Activated CD4-positive, alpha-beta T cell treated with anti-CD3 and anti-CD28 coated beads, Interleukin-2, amount 50 U/mL, for 24 hours (primary cell): ENCODE data around the gene CLCN1.
"Not testable (repeated sequence)": the region's sequence is repeated elsewhere in the genome, so short reads cannot be mapped to it uniquely, and the experiment has no call there.

ENCODE experiments used
- DNase-seq, 2 donors: peaks; one replicate each; pipeline ENCODE4 v3.0.0-alpha.2; 2020; ENCODE audit warnings: low read depth in 1 of 2, low spot score in 1 of 2

The CLCN1 gene

GRCh38 chr7:143383642-143383957, 67.7 kb downstream of the CLCN1 start:
- DNase-seq = no peak

GRCh38 chr7:143384148-143384547, 68.2 kb downstream of the CLCN1 start:
- no peak for DNase-seq

GRCh38 chr7:143384661-143385631, 69.0 kb downstream of the CLCN1 start:
- no peak for DNase-seq

GRCh38 chr7:143385891-143386781, 70.2 kb downstream of the CLCN1 start:
- no peak for DNase-seq

- DNase-seq = no peak
These were observed 71.5 kb downstream of the CLCN1 start for GRCh38 chr7:143387156-143387975.

- no peak for DNase-seq
These were observed 72.1 kb downstream of the CLCN1 start for GRCh38 chr7:143388051-143388450.

- DNase-seq = no peak
These were observed 72.7 kb downstream of the CLCN1 start for GRCh38 chr7:143388491-143389101.

- DNase-seq = no peak
These were observed 73.6 kb downstream of the CLCN1 start for GRCh38 chr7:143389316-143390103.

GRCh38 chr7:143390104-143390772, 74.3 kb downstream of the CLCN1 start:
- no peak for DNase-seq

GRCh38 chr7:143390773-143391317, 74.9 kb downstream of the CLCN1 start:
- no peak for DNase-seq

GRCh38 chr7:143391462-143392404, 75.8 kb downstream of the CLCN1 start:
- DNase-seq = no peak

- DNase-seq = not testable (repeated sequence)
These were observed 76.5 kb downstream of the CLCN1 start for GRCh38 chr7:143392427-143392826.

GRCh38 chr7:143392875-143393266, 77.0 kb downstream of the CLCN1 start:
- no peak for DNase-seq

GRCh38 chr7:143393267-143394041, 77.5 kb downstream of the CLCN1 start:
- no peak for DNase-seq

GRCh38 chr7:143394068-143394467, 78.2 kb downstream of the CLCN1 start:
- DNase-seq = no peak

- DNase-seq = no peak
These were observed 78.9 kb downstream of the CLCN1 start for GRCh38 chr7:143394777-143395176.
